ENCODE measurements around the gene HDAC11.

Gene HDAC11

DNA sequence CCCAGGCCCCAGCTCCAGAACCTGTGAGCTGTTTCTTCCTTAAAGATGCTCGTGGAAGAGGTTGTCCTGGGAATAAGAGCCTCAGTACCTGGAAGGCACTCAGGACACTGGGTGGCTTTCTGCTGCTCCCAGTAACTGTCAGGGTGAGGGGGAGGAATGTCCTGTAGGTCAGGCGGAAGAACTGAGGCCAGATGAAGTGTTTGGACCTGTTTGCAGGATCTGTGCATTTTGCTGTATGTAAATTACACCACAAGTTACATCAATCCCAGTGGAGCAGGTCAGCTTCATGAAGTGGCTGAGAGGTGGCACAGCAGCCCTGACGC, 27.1 kb downstream of the HDAC11 start:
- Mint-ChIP-seq H3K27me3 (ENCODE audit: low read depth) (peaks cover 15% of the 10 kb centered on the region), H3K4me1 (peaks cover 12% of the 10 kb centered on the region), H3K27ac (peak overlapping the region in 2 of 3 experiments; percentile 14 to 30), H3K9me3 (no peaks in the 10 kb centered on the region), H3K4me3 (no peak overlapping the region), H3K36me3 (ENCODE audit: low read depth) (peaks cover 3% of the 10 kb centered on the region)
- TF ChIP-seq, protein P1, sequence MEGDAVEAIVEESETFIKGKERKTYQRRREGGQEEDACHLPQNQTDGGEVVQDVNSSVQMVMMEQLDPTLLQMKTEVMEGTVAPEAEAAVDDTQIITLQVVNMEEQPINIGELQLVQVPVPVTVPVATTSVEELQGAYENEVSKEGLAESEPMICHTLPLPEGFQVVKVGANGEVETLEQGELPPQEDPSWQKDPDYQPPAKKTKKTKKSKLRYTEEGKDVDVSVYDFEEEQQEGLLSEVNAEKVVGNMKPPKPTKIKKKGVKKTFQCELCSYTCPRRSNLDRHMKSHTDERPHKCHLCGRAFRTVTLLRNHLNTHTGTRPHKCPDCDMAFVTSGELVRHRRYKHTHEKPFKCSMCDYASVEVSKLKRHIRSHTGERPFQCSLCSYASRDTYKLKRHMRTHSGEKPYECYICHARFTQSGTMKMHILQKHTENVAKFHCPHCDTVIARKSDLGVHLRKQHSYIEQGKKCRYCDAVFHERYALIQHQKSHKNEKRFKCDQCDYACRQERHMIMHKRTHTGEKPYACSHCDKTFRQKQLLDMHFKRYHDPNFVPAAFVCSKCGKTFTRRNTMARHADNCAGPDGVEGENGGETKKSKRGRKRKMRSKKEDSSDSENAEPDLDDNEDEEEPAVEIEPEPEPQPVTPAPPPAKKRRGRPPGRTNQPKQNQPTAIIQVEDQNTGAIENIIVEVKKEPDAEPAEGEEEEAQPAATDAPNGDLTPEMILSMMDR (IDR thresholded peaks at IDR 0.05; ENCODE audit: unreplicated experiment in 3 of 3), result no peak

DNA sequence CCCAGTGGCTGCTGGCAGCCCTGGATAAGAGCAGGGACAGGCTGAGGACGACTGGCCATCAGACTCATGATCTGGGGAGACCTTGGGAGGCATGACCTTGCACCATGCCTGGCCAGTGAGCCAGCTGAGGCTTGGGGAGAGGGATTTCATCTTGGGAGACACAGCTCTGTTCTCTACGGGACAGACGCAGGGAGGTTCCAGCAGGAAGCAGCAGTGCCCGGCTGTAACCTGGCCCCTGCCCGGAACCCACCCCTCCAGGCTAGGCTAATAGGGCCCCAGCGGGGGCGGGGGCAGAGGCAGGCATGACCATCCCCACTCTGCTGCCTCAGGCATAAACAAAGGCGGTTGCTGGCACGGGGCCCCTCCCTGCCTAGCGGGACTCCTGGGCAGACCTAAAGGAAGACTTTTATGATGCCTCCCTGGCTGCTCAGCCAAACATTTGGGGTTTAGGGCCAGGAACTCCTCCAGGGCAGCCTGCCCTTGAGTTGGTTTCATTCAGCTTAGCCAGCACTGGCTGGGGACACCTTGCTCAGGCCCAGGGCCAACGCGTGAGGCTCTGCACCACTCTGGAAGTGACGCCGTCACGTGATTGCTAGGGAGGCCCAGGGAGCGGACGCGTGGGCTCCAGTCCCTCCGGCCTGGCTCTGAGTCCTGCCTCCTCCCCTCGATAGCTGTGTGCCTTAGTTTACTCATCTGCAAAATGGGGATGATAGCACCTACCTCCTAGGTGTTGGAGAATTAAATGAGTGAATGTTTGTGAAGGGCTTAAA, 27.6 kb downstream of the HDAC11 start:
- Mint-ChIP-seq H3K27ac (peak overlapping the region in 2 of 3 experiments; percentile 14 to 30), H3K4me3 (no peak overlapping the region), H3K36me3 (ENCODE audit: low read depth) (peaks cover 3% of the 10 kb centered on the region), H3K27me3 (ENCODE audit: low read depth) (peaks cover 18% of the 10 kb centered on the region), H3K9me3 (no peaks in the 10 kb centered on the region), H3K4me1 (peaks cover 12% of the 10 kb centered on the region)
- TF ChIP-seq, protein P1 (IDR thresholded peaks at IDR 0.05; ENCODE audit: unreplicated experiment in 3 of 3), result no peak

DNA sequence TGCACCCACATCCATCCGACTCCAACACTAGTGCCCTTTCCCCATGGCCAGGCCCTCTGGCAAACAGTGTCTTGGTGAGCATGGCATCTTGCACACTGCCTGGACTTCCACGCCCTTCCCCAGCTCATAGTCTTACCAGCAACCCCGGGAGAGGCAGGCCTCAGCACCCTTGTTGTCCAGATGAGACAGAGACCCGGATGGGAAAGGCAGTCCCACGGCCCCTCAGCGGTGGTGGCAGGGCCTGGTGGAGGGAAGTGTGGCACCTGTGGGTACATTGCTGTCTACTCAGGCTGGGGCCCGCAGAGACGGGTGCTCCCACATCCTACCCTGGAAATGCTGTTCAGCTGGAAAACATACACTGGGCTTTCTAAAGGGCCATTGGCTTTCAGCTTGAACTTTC, 28.4 kb downstream of the HDAC11 start:
- Mint-ChIP-seq H3K4me3 (no peak overlapping the region), H3K27ac (no peak overlapping the region), H3K9me3 (no peaks in the 10 kb centered on the region), H3K36me3 (ENCODE audit: low read depth) (no peaks in the 10 kb centered on the region), H3K4me1 (peaks cover 14% of the 10 kb centered on the region), H3K27me3 (ENCODE audit: low read depth) (peaks cover 19% of the 10 kb centered on the region)
- TF ChIP-seq, protein P1 (IDR thresholded peaks at IDR 0.05; ENCODE audit: unreplicated experiment in 3 of 3), result no peak

DNA sequence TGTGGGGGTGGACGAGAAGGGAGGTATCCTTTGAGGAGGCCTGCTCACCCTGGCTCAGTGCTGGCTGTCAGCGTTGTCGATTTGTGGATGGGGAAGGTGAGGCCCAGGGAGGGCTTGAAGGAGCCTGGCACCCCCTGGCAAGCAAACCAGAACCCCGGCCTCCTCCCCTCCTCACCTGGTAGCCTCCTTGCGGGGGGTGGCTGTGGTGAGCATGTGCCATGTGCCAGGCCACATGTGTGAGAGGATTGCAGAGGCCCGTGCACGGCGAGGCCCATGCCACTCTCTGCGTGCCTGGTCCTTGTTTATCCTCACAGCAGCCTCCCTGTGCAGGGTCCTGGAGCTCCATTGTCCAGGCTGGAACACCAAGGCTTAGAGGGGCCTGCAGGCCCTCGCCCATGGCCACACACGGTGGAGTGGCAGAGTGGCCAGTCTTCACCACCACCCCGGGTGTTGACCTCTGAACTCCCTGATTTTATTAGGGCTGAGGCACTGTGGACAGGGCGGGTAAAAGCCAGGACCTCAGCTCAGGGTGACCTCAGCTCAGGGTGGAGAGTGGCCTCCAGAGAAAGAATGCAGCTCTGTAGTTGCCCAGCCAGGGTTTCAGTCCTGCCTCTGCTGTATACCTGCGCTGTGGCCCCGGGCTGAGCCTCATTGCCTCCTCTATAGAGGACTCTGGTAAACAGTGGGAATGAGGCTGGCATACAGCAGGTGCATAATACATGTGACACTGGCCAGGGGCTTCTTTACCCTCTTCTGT, 29.1 kb downstream of the HDAC11 start:
- TF ChIP-seq, protein P1 (IDR thresholded peaks at IDR 0.05; ENCODE audit: unreplicated experiment in 3 of 3), result no peak
- H3K36me3 Mint-ChIP-seq (ENCODE audit: low read depth), result no peaks in the 10 kb centered on the region
- H3K4me1 Mint-ChIP-seq, result peaks cover 19% of the 10 kb centered on the region
- no peaks in the 10 kb centered on the region for H3K9me3 Mint-ChIP-seq
- H3K27me3 Mint-ChIP-seq (ENCODE audit: low read depth), result peaks cover 22% of the 10 kb centered on the region
- no peak overlapping the region for H3K27ac Mint-ChIP-seq
- no peak overlapping the region for H3K4me3 Mint-ChIP-seq

DNA sequence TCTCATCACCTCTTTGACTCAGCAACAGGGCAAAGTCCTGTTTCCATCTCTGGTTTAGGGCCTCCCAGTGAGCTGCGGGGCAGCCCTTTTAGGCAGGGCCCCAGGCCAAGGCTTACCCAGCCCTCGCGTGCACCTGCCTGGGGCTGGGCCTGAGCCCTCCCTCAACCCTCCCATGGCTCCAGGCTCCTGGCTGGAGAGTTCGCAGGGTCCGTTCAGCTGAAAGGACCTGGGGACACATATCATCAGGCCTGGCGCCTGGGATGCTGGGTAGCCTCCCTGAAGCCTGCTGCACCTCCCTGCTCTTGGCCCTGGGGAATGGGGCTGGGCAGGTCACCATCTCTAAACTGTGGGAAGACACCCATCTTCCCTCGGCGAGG, 29.7 kb downstream of the HDAC11 start:
- Mint-ChIP-seq H3K9me3 (no peaks in the 10 kb centered on the region), H3K27me3 (ENCODE audit: low read depth) (peaks cover 22% of the 10 kb centered on the region), H3K4me1 (peaks cover 19% of the 10 kb centered on the region), H3K27ac (no peak overlapping the region), H3K36me3 (ENCODE audit: low read depth) (no peaks in the 10 kb centered on the region), H3K4me3 (no peak overlapping the region)
- TF ChIP-seq, protein P1 (IDR thresholded peaks at IDR 0.05; ENCODE audit: unreplicated experiment in 3 of 3), result no peak

Data from nephron (organoid).